ENCODE data around the gene RGS21.

GRCh38 chr1:192402571-192402970 lies 85.8 kb downstream of the RGS21 start:
- TF ChIP-seq CTCF (IDR thresholded peaks at IDR 0.05; ENCODE audit: poor library complexity) (no peak), EZH2 (IDR thresholded peaks at IDR 0.05; ENCODE audit: borderline replicate concordance) (no peak)

All from hepatocyte (in vitro differentiated cells).